K562 (cell line): ENCODE measurements around the gene RNF6. TPM values are rescaled to one million over a fixed set of nuclear protein-coding genes. Genes with fewer than 3 reads are reported as not detected.

ENCODE experiments used
- BCOR ChIP-seq: fragments of 450-650 bp; IDR thresholded peaks from 2 replicates; pipeline ENCODE4 v1.6.1; 2016
- FOSL1 ChIP-seq: fragments of 200-800 bp; sonication (Bioruptor generic); conservative IDR thresholded peaks from 2 replicates; pipeline ENCODE4 v1.6.1; 2016; ENCODE audit warnings: missing genetic modification characterization, missing compliant biosample characterization
- HCFC1 ChIP-seq: IDR thresholded peaks from 2 replicates; pipeline ENCODE4 v1.6.1; 2012; ENCODE audit warnings: low read depth, low read length, improper control_type of control experiment
- KLF16 ChIP-seq: IDR thresholded peaks from 2 replicates; pipeline ENCODE4 v1.6.1; 2016; ENCODE audit warnings: antibody characterized with exemption
- MLLT1 ChIP-seq, 2 experiments: fragments of 450-650 bp; IDR thresholded peaks; 2 replicates each; pipeline ENCODE4 v1.6.1; 2016
- NFIC ChIP-seq: fragments of 450-650 bp; IDR thresholded peaks from 2 replicates; pipeline ENCODE4 v1.6.1; 2017; ENCODE audit warnings: mild to moderate bottlenecking, inconsistent platforms
- WHSC1 ChIP-seq: IDR thresholded peaks from one replicate; pipeline ENCODE4 v1.6.1; 2012; ENCODE audit warnings: low read length, control low read depth, inconsistent platforms
- ZNF639 ChIP-seq, 2 experiments: fragments of 200-800 bp in 1 of 2; sonication (Bioruptor generic) in 1 of 2; sonication (generic) in 1 of 2; formaldehyde crosslinking in 1 of 2; IDR thresholded peaks in 1 of 2; conservative IDR thresholded peaks in 1 of 2; 2 replicates each; pipeline versions ENCODE4 v1.5.0 to v1.6.1; 2016 to 2020; ENCODE audit warnings: missing compliant biosample characterization in 1 of 2, missing genetic modification characterization in 1 of 2, missing genetic modification reagents in 1 of 2
- ZNF740 ChIP-seq, 3 experiments: fragments of 200-800 bp in 1 of 3; sonication (Bioruptor generic) in 1 of 3; sonication (generic) in 1 of 3; formaldehyde crosslinking in 1 of 3; IDR thresholded peaks; 2 replicates each; pipeline versions ENCODE4 v1.6.1 to v1.8.0; 2016 to 2022; ENCODE audit warnings: mild to moderate bottlenecking in 2 of 3, missing compliant biosample characterization in 2 of 3, missing genetic modification characterization in 2 of 3, missing genetic modification reagents in 1 of 3
- polyA plus RNA-seq, 8 experiments: library from polyadenylated mRNA; depleted of rRNA in 4 of 8; stranded (reverse) in 5 of 8; unstranded in 3 of 8; fragments of >200 nt; fragmentation: Nextera tagmentation in 2 of 8; fragmentation: Illumina TruSeq in 1 of 8; extraction: Ambion mirVana in 2 of 8; extraction: Trizol in 1 of 8; gene quantifications; 2 replicates each; pipeline versions ENCODE4 v1.2.1 to v1.2.3, GENCODE V29; 2011 to 2014; ENCODE audit warnings: inconsistent platforms in 1 of 8, missing spikeins in 1 of 8
- total RNA-seq, 7 experiments: library from RNA; depleted of rRNA in 6 of 7; stranded (reverse); fragments of >200 nt in 6 of 7; fragmentation: Illumina TruSeq in 2 of 7; extraction: Trizol in 2 of 7; gene quantifications; 2 replicates each; pipeline versions ENCODE4 v1.2.1 to v1.2.3, GENCODE V29; 2011 to 2021; ENCODE audit warnings: low replicate concordance in 1 of 7
- TF ChIP-seq, protein P1 (sequence below): fragments of 450-650 bp; IDR thresholded peaks from 2 replicates; pipeline ENCODE4 v1.6.1; 2016; ENCODE audit warnings: low read depth
- TF ChIP-seq, protein P2 (sequence below), 2 experiments: IDR thresholded peaks; 2 replicates each; pipeline ENCODE4 v1.6.1; 2011; ENCODE audit warnings: borderline replicate concordance in 1 of 2, control low read depth in 1 of 2, low read depth in 1 of 2, low read length in 1 of 2, mild to moderate bottlenecking in 1 of 2, mixed read lengths in 1 of 2, moderate library complexity in 1 of 2; ENCODE audit not compliant: insufficient read depth in 1 of 2, insufficient read length in 1 of 2, poor library complexity in 1 of 2, severe bottlenecking in 1 of 2; ENCODE audit errors: extremely low read depth in 1 of 2

Gene RNF6
- total and polyA plus RNA-seq, 9 of the 15 experiments (the other 6 are each of a cell fraction or from before 2014, with no cell fraction given), result 12.0 to 31.4 (median 22.3) TPM

GRCh38 chr13:26186118-26186870 lies 35.8 kb downstream of the RNF6 start (continued):
- TF ChIP-seq ZNF639 (CRISPR knock-in tag; conservative IDR thresholded peaks at IDR 0.05 in 1 of 2, IDR thresholded peaks at IDR 0.05 in 1 of 2) (0 out of 4 replicates have a peak, but pooled peaks of 1 of the 2 experiments have one; percentile 52), BCOR (peak; percentile 29; the same call in 1 of the 2 replicates), MLLT1 (IDR thresholded peaks at IDR 0.05) (no peak), KLF16 (peak; percentile 65), HCFC1 (0 out of 2 replicates have a peak, but pooled peaks have one; percentile 24), NFIC (peak; percentile 24; the same call in 1 of the 2 replicates), FOSL1 (tag) (0 out of 2 replicates have a peak, but pooled peaks have one; percentile 21), ZNF740 (CRISPR knock-in tag; IDR thresholded peaks at IDR 0.05) (peak; percentile 47; the same call in 1 of the 2 replicates), ZNF740 (tag; IDR thresholded peaks at IDR 0.05) (no peak), WHSC1 (no peak)
- TF ChIP-seq, protein P1, sequence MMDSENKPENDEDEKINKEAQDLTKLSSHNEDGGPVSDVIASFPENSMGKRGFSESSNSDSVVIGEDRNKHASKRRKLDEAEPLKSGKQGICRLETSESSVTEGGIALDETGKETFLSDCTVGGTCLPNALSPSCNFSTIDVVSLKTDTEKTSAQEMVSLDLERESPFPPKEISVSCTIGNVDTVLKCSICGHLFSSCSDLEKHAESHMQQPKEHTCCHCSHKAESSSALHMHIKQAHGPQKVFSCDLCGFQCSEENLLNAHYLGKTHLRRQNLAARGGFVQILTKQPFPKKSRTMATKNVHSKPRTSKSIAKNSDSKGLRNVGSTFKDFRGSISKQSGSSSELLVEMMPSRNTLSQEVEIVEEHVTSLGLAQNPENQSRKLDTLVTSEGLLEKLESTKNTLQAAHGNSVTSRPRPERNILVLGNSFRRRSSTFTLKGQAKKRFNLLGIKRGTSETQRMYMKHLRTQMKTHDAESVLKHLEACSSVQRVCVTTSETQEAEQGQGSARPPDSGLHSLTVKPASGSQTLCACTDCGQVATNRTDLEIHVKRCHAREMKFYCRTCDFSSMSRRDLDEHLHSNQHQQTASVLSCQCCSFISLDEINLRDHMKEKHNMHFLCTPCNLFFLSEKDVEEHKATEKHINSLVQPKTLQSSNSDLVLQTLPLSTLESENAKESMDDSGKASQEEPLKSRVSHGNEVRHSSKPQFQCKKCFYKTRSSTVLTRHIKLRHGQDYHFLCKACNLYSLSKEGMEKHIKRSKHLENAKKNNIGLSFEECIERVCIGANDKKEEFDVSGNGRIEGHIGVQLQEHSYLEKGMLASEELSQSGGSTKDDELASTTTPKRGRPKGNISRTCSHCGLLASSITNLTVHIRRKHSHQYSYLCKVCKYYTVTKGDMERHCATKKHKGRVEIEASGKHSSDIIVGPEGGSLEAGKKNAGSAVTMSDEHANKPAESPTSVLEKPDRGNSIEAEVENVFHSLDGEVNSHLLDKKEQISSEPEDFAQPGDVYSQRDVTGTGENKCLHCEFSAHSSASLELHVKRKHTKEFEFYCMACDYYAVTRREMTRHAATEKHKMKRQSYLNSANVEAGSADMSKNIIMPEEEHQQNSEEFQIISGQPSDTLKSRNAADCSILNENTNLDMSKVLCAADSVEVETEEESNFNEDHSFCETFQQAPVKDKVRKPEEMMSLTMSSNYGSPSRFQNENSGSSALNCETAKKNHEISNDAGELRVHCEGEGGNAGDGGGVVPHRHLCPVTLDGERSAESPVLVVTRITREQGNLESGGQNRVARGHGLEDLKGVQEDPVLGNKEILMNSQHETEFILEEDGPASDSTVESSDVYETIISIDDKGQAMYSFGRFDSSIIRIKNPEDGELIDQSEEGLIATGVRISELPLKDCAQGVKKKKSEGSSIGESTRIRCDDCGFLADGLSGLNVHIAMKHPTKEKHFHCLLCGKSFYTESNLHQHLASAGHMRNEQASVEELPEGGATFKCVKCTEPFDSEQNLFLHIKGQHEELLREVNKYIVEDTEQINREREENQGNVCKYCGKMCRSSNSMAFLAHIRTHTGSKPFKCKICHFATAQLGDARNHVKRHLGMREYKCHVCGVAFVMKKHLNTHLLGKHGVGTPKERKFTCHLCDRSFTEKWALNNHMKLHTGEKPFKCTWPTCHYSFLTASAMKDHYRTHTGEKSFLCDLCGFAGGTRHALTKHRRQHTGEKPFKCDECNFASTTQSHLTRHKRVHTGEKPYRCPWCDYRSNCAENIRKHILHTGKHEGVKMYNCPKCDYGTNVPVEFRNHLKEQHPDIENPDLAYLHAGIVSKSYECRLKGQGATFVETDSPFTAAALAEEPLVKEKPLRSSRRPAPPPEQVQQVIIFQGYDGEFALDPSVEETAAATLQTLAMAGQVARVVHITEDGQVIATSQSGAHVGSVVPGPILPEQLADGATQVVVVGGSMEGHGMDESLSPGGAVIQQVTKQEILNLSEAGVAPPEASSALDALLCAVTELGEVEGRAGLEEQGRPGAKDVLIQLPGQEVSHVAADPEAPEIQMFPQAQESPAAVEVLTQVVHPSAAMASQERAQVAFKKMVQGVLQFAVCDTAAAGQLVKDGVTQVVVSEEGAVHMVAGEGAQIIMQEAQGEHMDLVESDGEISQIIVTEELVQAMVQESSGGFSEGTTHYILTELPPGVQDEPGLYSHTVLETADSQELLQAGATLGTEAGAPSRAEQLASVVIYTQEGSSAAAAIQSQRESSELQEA, result peak; percentile 95
- TF ChIP-seq, protein P2, sequence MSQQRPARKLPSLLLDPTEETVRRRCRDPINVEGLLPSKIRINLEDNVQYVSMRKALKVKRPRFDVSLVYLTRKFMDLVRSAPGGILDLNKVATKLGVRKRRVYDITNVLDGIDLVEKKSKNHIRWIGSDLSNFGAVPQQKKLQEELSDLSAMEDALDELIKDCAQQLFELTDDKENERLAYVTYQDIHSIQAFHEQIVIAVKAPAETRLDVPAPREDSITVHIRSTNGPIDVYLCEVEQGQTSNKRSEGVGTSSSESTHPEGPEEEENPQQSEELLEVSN (IDR thresholded peaks at IDR 0.05; ENCODE audit: borderline replicate concordance in 1 of 2, extremely low read depth in 1 of 2, insufficient read depth in 1 of 2, insufficient read length in 1 of 2, low read depth in 1 of 2, low read length in 1 of 2, poor library complexity in 1 of 2, severe bottlenecking in 1 of 2), result peak; percentile 95
